Measurements from ENCODE around the gene PALLD.

Gene PALLD

DNA sequence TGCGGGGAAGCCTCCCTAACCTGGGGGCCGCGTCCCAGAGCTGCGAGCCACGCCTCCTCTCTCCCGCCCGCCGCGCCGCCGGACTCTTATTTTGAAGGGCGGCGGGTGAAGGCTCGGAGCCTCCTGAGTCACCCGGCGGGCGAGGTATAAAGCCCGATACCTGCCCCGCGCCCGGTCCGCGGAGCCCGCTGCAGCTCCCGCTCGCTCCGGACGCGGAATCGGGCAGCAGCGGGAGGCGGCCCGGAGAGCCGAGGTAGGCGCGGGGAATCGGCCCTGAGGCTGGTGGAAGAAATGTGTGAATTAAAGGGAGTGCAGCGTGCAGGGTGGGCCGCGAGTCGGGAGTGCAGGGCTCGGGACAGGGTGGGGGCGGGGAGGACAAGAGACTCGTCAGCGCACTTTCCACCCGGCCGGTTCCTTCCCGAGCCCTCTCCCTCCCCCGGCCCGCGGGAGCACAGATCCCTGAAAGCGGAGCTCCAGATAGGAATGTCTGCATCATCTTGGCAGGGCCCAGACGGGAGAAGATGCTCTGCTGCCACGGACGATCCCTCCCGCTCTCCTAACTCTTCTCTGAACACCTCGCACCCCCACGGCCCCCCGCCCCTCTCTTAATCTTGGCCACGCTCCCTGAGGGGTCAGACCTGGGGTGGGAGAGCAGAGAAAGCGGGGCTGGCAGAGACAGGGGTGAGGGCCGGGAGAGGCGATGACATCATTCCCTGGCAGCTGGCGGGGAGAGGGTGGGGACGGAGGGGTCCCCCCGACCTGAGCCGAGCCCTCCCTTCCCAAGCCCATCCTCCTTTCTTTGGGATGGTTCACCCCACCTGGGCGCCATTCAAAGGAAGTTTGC, 335.3 kb downstream of the PALLD start:
- DNase-seq (ENCODE audit: low spot score), result peak; percentile 87

DNA sequence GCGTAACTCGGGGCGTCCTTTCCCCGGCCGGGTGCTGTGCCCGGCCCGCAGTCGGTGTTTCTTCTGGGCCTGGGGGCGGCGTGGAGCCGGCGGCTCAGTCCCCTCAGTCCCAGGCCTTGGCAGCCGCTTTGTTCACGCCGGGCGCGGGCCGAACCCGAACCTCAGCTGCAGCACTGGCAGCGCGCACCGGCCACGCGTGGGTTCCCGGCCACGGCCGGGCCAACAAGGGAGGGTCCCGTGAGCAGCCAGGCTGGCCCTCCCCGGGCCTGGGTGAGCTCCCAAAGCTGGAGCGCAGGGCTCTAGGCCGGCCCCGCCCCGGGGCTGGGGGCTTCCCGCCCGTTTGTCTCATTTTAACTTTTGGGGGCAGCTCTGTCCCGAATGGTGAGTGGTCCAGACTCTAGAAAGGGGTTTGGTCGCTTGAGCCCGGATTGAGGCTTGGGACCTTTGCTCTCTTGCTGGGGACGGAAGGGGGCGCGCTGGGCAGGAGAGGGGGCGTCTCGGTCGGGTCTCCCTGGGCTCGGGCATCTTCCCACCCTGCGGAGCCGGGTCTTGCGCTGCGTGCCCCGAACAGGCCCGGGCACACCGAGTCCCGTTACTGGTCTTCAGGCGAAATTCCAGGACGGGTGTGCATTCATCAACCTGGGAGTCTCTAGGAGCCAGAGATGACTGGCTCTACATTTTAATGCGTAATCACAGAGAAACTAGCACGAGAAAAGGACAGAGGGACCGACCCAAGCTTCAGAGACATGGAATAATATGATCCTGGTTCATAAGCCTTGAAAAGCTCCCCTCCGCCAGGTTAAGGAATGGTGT, 336.1 kb downstream of the PALLD start:
- DNase-seq (ENCODE audit: low spot score), result peak; percentile 80

DNA sequence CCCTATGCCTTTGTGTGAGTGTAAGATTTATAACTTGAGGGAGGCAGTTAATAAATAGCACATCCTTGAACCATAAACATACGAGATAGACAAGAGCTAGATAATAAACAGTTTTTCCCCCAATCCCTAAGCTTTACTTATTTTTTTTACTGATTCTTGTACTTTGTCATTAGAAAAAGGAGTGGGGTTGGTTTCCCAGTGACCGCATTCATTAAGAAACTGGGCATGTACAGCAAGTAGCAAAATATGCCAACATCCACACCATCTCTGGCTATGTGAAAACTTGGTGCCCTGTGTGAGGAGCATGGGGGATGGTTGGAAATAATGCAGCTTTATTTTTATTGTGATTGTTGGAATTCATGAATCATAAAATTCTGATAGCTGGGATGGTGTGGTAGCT, 337.0 kb downstream of the PALLD start:
- no peak for DNase-seq (ENCODE audit: low spot score)

DNA sequence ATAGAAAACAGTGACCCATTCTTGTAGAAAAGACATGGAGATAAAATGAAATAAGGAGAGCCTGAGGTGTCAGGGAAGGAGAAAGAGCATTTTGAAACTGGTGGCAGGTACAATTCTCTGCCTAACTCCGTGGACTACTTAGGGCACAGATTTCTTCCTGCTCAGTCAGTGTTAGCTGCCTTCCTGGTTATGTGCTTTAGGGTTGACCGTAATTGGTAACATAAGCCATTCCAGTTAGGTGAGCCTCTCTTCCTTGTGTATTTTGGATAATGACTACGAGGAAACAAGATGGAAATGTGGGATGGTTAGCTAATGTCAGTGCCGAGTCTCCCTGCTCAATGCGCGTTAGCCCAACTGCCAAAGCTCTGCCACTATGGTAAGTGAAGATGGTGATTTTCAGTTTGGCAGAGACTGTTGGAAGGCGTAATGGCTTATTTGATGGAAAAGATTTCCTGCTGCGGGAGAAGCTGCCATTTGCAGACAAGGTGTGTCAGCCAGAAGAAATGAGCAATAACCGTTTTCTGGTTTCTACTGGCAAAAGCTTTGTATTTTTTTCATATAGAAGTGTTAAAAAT, 339.1 kb downstream of the PALLD start:
- DNase-seq (ENCODE audit: low spot score), result no peak

DNA sequence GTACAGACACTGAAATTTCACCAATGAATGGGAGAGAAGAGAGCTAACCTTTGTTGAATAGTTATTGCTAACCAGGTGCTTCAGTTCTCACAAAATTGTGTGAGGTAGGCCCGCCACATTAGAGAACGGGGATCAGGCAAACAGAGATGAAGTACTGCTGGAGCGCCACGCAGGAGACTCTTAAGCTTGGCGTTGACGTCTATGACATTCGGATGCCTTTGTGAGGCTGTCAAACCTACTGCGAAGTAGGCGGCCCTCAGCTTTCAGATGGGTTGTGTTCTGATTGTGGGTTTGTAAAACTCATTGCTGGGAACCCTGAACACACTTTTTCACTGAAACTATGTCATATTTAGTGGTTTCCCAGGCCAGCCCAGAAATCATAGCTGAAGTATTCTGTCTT, 339.6 kb downstream of the PALLD start:
- DNase-seq (ENCODE audit: low spot score), result no peak

DNA sequence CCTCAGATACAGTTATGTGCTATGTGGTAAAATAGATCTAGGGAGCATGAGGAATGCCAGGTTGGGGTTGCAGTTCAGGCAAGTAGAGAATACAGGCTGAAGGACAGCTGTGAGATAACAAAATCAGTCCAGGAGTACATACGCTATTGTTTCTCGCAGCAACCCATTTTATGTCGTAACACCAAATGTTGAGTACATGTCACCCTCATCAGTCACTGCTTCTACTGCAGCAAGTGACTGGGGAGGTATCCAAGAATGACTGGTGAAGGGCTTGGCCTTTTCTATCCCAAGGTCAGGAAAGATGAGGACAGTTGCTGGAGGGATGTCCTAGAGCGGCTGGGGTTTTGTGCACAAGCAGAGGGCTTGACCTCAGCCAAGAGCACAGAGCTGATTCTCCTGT, 341.1 kb downstream of the PALLD start:
- no peak for DNase-seq (ENCODE audit: low spot score)

DNA sequence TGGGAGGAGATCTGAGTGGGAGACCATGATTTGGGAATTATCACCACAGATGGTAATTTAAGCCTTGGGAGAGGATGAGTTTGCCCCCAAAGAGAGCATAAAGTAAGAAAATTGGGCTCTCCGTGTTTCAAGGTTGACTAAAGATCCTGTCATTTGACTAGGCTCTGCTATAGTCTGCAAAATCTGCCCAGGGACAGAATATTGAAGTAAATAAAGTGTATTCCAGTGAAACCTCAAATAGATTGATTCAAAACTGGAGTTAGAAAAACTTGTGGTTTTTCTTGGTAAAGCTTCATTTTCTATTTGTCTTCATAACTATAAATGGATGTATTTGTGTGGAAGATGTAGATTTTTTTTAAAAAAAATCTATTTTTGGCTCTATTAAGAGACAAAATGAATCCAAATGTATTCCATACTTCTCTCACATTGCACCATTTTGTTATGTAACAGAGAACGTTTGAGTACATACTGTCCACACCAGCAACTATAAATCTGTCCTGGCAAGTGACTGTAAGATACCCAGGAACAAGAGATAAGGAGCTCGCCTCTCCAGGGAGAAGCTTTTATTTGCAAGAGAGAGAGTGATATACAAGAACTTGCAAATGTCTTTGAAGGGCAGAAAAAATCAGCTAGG, 343.0 kb downstream of the PALLD start:
- no peak for DNase-seq (ENCODE audit: low spot score)

DNA sequence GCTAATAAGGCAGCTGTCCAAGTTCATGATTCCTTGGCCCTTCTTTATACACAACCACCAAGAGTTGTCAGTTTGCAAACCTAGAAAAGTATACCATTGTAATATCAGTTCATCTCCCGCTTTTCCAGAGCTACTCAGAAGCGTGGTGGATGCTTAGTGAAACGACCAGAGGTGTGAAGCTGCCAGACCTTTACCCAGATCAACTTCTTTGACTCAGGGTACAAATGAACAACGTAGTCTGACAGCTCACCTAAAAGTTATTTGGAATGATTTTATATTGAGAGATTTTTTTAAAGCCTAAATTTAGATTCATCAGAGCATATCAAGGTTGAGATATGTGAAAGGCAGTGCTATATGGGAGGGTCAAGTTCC, 343.5 kb downstream of the PALLD start:
- DNase-seq (ENCODE audit: low spot score), result no peak

DNA sequence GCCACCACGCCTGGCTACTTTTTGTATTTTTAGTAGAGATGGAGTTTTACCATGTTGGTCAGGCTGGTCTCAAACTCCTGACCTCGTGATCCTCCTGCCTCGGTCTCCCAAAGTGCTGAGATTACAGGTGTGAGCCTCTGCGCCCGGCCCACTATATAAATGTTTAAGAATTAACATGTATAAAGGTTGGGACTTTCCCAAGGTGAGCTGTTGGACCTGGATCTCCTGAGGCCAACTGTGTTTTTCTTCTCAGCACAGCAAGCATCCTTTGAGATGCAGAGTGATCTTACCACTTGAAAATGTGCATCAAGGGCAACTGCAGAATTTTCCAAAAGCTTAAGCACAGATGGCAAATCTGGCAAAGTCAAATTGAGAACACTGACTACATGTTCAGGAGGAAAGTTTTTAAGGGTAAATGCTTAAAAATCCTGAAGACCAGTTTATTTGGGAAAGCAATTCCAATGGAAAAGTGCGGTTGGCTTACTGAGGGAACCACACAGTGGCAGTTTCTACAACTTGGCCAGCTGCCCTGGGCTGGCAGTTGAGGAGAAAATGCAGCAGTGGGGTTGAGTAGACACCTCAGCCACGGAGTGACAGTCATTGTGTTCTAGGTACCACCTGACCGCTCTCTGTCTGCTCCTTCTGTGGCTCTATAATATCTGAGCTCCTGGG, 344.3 kb downstream of the PALLD start:
- no peak for DNase-seq (ENCODE audit: low spot score)

DNA sequence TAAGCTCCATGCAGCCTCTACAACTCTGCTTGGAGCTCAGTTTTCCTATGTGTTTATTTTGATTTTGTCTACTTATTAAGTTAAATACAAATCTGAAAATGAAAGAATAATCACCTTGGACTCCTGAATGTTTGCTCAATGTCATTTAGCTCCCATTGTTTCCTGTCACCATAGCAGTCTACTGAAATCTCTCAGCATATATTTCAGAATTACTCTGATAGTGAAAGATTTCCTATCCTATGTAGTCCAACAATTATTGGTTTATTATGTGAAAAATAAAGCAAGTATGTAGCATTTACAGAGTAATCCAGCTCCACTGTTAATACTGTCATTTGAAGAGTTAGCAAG, 344.8 kb downstream of the PALLD start:
- no peak for DNase-seq (ENCODE audit: low spot score)

DNA sequence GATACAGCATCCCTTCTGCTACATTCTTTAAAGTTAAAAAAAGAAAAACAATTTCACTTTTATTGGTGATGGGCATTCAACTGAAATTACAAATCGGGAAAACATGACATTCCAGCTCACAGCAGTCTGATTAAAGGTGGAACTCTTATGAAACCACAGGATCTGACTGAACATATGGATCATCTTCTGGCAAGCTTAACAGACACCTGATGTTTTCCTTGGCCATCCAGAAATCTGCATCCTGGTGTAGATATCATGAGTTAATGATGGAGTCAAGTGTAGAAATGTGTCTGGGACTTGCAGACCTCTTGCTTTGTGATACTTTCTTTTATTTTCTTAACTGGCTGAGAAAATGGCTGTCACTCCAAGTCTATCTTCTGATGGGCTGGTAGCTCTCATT, 345.3 kb downstream of the PALLD start:
- DNase-seq (ENCODE audit: low spot score), result no peak

DNA sequence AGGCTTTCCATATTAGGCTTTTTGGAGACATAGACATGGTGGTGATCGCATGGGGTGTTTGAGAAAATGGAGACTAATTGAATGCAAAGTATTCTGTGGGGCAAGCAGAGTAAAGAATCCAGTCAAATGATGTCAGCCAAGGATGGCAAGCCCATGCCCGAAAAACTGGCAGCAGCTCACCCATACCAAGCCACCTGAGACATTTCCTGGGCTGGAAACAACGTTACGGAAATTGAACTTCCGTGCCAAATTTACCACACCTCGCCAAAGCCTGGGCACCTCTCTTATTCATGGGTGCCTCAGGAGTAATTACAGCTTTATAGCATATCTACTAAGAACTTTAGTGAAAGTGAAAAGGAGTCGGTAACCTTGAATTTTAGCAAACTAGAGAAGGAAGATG, 346.8 kb downstream of the PALLD start:
- no peak for DNase-seq (ENCODE audit: low spot score)

DNA sequence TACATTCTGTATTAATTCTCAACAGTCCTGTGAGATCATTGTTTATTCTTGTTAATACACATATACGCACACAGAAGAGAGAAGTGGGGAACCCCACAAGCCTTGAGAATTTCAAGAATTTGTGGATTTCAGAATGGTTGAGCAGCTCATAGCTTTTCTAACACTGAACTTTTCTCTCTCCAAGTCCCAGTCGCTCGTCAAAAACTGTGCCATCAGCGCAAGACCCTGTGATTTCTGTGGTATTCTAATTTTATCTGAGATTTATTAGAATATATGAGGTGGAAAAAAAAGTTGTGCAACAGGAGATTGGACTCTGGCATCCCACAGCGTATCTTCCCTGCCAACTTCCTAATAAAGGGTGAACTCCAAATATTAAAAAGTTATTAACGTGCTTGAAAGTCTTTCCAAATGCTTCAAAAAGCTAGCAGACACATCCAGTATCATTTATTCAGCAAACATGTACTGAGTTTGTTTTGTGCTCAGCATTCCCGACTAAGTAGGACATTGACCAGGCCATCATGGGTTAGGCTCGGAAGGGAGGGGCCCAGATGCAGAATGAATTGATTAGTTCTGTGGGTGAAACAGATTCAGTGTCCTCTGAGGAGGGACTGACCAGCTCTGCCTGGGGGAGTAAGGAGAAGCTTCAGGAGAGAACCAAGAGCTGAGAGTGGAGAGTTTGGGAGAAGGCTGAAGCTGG, 347.6 kb downstream of the PALLD start:
- no peak for DNase-seq (ENCODE audit: low spot score)

DNA sequence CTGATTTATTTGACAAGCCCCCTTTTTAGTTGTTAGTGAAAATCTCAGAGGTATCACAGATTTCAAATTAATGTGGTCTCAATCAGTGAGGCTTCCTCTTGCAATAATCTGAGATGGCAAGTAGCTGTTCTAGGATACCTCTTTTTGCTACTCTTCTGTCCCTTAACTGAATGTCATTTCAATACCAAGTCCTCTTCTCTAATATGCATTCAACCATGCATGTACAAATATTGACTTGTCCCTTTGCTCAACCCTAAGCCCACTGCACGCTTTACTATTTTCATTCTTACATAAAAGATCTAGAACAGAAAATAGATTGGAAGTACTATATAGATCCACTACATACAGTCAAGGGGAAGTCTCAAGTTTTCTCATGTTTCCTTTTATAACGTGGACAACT, 349.0 kb downstream of the PALLD start:
- DNase-seq (ENCODE audit: low spot score), result no peak

DNA sequence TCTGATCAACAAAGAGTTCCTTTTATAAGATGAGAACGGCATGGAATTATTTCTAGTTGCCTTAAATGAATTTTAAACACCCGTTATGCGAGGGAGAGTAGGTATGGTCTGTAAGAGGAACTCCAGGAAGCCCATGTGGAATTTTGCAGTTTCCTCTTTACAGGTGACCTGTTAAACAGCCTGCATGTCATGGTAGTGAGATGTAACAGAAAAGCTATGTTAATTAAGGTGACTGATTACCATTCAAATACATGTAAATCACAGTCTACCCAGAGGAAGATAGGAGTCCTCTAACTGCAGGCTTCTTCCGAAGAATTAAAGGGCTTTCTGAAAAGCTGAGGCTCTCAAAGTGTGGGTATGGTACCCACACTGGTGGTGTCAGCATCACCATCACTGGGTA, 349.6 kb downstream of the PALLD start:
- no peak for DNase-seq (ENCODE audit: low spot score)

DNA sequence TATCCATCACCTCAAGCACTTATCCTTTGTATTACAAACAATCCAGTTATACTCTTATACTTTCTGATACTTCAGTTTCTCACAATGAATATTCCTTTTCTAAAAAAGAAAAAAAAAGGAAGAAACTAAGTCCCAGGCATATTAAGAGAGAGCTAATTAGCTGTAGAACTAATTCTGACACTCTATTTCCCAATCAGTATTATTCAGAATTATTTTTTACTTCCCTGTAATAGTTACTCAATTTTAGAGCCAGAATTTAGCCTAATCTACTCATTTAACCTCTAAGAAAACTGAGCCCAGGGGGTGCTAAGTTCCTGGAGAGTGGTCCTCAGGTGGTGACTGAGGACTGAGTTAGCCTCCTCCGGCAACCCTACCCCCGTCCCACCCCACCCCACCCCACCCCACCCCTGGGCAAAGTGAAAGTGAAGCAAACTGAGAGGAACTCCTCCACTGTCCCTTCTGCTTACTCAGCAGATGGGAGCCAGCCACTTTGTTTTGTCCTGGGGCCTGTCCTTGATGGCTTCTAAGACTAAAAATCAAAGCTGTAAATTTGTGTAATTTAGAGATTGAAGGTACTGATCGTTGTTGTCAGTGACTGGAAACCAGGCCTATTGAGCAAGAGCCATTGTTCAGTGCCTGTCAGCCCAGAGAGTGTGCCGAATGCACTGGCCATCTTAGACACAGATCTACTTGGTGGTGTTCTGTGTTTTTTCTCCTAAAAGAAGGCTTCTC, 351.1 kb downstream of the PALLD start:
- no peak for DNase-seq (ENCODE audit: low spot score)

DNA sequence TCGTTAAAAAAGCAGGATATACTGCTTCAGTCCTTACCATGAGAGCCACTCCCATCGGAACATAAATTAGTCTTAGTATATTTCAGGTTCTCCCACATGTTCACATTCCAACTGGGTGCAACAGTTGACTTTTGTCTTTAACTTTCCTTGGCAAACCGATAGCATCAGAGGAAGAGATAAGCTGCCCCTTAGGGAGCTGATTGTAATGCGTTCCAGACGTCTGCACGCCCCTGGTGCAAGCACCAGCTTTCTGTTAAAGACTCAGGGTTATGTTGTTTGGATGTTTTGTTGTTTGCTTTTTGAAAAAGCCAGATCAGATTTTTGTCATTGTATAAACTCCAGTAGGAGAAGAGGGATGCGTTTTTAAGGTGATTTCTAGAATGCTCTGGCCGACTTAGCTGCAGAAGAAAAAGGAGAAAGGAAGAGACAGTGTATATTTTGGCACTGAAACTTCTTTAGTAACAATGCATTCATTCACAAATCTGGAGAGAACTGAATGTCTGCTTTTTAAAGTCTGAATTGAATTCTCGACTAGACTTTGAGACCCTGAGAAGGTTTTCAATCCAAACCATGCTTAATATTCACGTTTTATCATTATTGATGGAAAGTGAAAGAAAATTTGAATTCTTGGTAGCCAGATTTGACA, 352.3 kb downstream of the PALLD start:
- DNase-seq (ENCODE audit: low spot score), result no peak

DNA sequence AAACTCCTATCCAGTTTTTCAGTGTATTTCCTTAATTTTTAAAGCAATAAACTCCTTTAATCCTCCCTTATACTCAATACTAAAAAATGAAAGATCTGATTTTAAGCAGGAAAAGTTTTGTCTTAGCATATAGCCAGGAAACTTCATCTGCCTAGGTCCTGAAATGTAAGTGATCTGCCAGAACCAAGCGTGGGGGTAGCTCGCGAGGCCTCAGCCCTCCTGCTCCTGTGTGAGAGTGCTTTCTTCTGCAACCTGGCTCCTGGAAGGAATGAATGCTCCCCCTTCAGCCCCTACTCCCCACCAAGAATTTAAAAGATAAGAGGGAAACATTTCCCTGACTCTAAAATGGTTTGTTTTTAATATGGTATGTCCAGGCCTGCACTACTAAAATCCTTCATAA, 353.1 kb downstream of the PALLD start:
- no peak for DNase-seq (ENCODE audit: low spot score)

DNA sequence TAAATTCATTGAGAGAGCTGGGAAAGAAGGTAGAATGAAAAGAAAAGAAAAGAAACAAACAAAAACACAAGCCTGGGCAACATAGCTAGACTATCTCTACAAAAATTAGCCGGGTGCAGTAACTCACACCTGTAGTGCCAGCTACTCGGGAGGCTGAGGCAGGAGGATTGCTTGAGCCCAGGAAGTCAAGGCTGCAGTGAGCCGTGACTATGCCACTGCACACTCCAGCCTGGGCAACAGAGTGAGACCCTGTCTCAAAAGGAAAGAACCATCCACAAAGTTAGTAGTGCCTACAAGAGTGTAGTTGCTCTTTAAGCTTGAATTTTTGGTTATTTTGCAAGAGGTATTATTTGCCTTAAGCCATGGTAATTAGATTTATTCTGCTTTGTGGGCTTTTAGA, 355.5 kb downstream of the PALLD start:
- no peak for DNase-seq (ENCODE audit: low spot score)

DNA sequence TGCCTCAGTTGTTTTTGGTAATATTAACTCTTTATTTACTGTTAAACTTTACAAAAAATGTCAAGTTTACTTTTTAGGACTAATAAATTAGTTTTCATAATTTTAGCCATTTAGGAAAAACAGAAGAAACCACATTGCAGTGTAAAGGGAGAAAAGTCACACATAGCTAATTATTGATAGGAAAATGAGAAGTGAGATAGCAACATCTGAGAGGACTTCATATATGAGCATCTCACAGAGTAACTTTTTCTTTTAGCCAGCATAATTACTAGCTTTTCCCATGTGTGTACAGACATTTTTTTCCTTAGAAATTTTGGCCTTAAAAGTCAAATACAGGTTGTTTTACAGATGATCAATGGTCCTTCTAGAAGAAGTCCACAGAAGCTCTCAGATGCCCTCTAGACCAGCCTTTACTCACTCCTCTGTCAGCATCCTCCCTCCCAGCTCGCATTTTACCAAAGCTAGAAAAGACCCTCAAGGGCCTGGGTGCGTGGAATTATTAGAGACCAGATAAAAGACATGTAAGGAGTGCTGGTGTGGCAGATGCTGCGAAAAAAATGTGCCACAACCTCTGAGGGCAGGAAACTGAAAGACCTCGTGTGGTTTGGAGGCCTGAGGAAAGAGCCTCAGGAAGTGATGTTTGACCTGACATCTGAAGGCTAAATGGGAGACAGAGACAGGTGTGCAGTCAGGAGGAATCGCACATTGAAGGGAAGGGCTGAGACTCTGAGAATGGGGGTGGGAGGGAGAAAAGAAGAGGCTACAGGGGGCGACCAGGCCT, 356.3 kb downstream of the PALLD start:
- DNase-seq (ENCODE audit: low spot score), result no peak
